SK-N-SH treated with all-trans-retinoic acid at 6 μM for 48 hours (cell line): ENCODE data around the gene E2F8.

ENCODE experiments used
- ATAC-seq: fragments of 200-7000 bp; cut with Tn5 transposase; 3 replicates; pipeline ENCODE4 v1.9.1; 2020; ENCODE audit warnings: mild to moderate bottlenecking, moderate library complexity
- ARNTL ChIP-seq: fragments of 450-650 bp; formaldehyde crosslinking; IDR thresholded peaks from 2 replicates; pipeline ENCODE4 v1.5.0; 2020; ENCODE audit warnings: low read depth, mild to moderate bottlenecking, moderate library complexity, borderline replicate concordance
- CREB5 ChIP-seq: fragments of 250-450 bp; sonication (Bioruptor Pico); IDR thresholded peaks from 2 replicates; pipeline ENCODE4 v1.5.1; 2020; ENCODE audit warnings: low read depth, mild to moderate bottlenecking, moderate library complexity
- CSDC2 ChIP-seq: fragments of 250-450 bp; sonication (Bioruptor Pico); IDR thresholded peaks from 2 replicates; pipeline ENCODE4 v1.5.0; 2020; ENCODE audit warnings: mild to moderate bottlenecking, moderate library complexity
- CSRNP3 ChIP-seq: fragments of 250-450 bp; sonication (Bioruptor Pico); IDR thresholded peaks from 2 replicates; pipeline ENCODE4 v1.5.1; 2021; ENCODE audit warnings: mild to moderate bottlenecking, moderate library complexity
- ESRRG ChIP-seq: fragments of 250-450 bp; sonication (Bioruptor Pico); IDR thresholded peaks from 2 replicates; pipeline ENCODE4 v1.6.1; 2021; ENCODE audit warnings: mild to moderate bottlenecking
- GLIS3 ChIP-seq: fragments of 250-450 bp; sonication (Bioruptor Pico); IDR thresholded peaks from 2 replicates; pipeline ENCODE4 v1.5.0; 2020; ENCODE audit warnings: mild to moderate bottlenecking, moderate library complexity
- ISL1 ChIP-seq: fragments of 250-450 bp; sonication (Bioruptor Pico); IDR thresholded peaks from 2 replicates; pipeline ENCODE4 v2.1.2; 2022; ENCODE audit warnings: mild to moderate bottlenecking, moderate library complexity
- OSR1 ChIP-seq: fragments of 250-450 bp; sonication (Bioruptor Pico); IDR thresholded peaks from 2 replicates; pipeline ENCODE4 v1.8.0; 2022; ENCODE audit warnings: moderate library complexity, mild to moderate bottlenecking, inconsistent platforms
- POU6F1 ChIP-seq: fragments of 250-450 bp; sonication (Bioruptor Pico); IDR thresholded peaks from 2 replicates; pipeline ENCODE4 v1.8.0; 2021; ENCODE audit warnings: low read depth, mild to moderate bottlenecking, moderate library complexity, borderline replicate concordance
- PPARA ChIP-seq: fragments of 250-450 bp; sonication (Bioruptor Pico); IDR thresholded peaks from 2 replicates; pipeline ENCODE4 v1.5.0; 2020; ENCODE audit warnings: mild to moderate bottlenecking, borderline replicate concordance
- RARB ChIP-seq: fragments of 250-450 bp; sonication (Bioruptor Pico); IDR thresholded peaks from 2 replicates; pipeline ENCODE4 v1.8.0; 2021; ENCODE audit warnings: mild to moderate bottlenecking, moderate library complexity
- SNAI2 ChIP-seq: fragments of 250-450 bp; sonication (Bioruptor Pico); IDR thresholded peaks from 2 replicates; pipeline ENCODE4 v1.5.0; 2020; ENCODE audit warnings: mild to moderate bottlenecking, moderate library complexity
- TCF4 ChIP-seq: fragments of 250-450 bp; sonication (Bioruptor Pico); IDR thresholded peaks from 2 replicates; pipeline ENCODE4 v1.8.0; 2021; ENCODE audit warnings: mild to moderate bottlenecking, moderate library complexity, borderline replicate concordance
- TOX ChIP-seq: fragments of 250-450 bp; sonication (Bioruptor Pico); IDR thresholded peaks from 2 replicates; pipeline ENCODE4 v1.8.0; 2021; ENCODE audit warnings: mild to moderate bottlenecking, moderate library complexity, borderline replicate concordance
- TSHZ2 ChIP-seq: fragments of 250-450 bp; sonication (Bioruptor Pico); IDR thresholded peaks from 2 replicates; pipeline ENCODE4 v1.5.0; 2020; ENCODE audit warnings: mild to moderate bottlenecking, moderate library complexity
- ZFP3 ChIP-seq: fragments of 250-450 bp; sonication (Bioruptor Pico); IDR thresholded peaks from 2 replicates; pipeline ENCODE4 v1.5.0; 2020; ENCODE audit warnings: mild to moderate bottlenecking, moderate library complexity
- ZFP30 ChIP-seq: fragments of 450-650 bp; formaldehyde crosslinking; IDR thresholded peaks from 2 replicates; pipeline ENCODE4 v1.5.0; 2022; ENCODE audit warnings: mild to moderate bottlenecking, moderate library complexity
- ZNF565 ChIP-seq: fragments of 450-650 bp; formaldehyde crosslinking; conservative IDR thresholded peaks from 2 replicates; pipeline ENCODE4 v1.5.0; 2020; ENCODE audit warnings: low read depth, mild to moderate bottlenecking, moderate library complexity
- ZNF70 ChIP-seq: fragments of 450-650 bp; formaldehyde crosslinking; IDR thresholded peaks from 2 replicates; pipeline ENCODE4 v1.5.0; 2020; ENCODE audit warnings: mild to moderate bottlenecking, moderate library complexity
- ZNF8 ChIP-seq: fragments of 450-650 bp; formaldehyde crosslinking; IDR thresholded peaks from 2 replicates; pipeline ENCODE4 v1.5.0; 2020; ENCODE audit warnings: mild to moderate bottlenecking, moderate library complexity
- TF ChIP-seq, protein P1 (sequence below): fragments of 250-450 bp; sonication (Bioruptor Pico); IDR thresholded peaks from 2 replicates; pipeline ENCODE4 v1.8.0; 2020; ENCODE audit warnings: mild to moderate bottlenecking, moderate library complexity, borderline replicate concordance

E2F8 gene

GRCh38 chr11:19199771-19200170 is 41.0 kb downstream of the E2F8 start:
- TF ChIP-seq PPARA (CRISPR knock-in tag) (no peak), ZFP3 (CRISPR knock-in tag) (no peak), ISL1 (no peak), CREB5 (no peak)
- ATAC-seq, result peak; percentile 42; the same call in 2 of the 3 replicates

GRCh38 chr11:19199048-19199447 is 41.7 kb downstream of the E2F8 start:
- ATAC-seq, result no peak
- no peak for TF ChIP-seq SNAI2 (CRISPR knock-in tag)
- no peak for TF ChIP-seq CSRNP3 (CRISPR knock-in tag)
- TF ChIP-seq TCF4 (CRISPR knock-in tag), result no peak
- no peak for TF ChIP-seq ZNF565 (CRISPR knock-in tag)
- no peak for TF ChIP-seq ZNF70 (CRISPR knock-in tag)
- no peak for TF ChIP-seq ISL1
- TF ChIP-seq, protein P1, sequence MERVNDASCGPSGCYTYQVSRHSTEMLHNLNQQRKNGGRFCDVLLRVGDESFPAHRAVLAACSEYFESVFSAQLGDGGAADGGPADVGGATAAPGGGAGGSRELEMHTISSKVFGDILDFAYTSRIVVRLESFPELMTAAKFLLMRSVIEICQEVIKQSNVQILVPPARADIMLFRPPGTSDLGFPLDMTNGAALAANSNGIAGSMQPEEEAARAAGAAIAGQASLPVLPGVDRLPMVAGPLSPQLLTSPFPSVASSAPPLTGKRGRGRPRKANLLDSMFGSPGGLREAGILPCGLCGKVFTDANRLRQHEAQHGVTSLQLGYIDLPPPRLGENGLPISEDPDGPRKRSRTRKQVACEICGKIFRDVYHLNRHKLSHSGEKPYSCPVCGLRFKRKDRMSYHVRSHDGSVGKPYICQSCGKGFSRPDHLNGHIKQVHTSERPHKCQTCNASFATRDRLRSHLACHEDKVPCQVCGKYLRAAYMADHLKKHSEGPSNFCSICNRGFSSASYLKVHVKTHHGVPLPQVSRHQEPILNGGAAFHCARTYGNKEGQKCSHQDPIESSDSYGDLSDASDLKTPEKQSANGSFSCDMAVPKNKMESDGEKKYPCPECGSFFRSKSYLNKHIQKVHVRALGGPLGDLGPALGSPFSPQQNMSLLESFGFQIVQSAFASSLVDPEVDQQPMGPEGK (CRISPR knock-in tag), result no peak
- TF ChIP-seq ARNTL (CRISPR knock-in tag), result no peak
- TF ChIP-seq CSDC2 (CRISPR knock-in tag), result no peak
- TF ChIP-seq RARB (CRISPR knock-in tag), result no peak
- TF ChIP-seq ZNF8 (CRISPR knock-in tag), result no peak
- TF ChIP-seq GLIS3 (CRISPR knock-in tag), result no peak
- no peak for TF ChIP-seq ESRRG (CRISPR knock-in tag)
- TF ChIP-seq PPARA (CRISPR knock-in tag), result no peak
- no peak for TF ChIP-seq TSHZ2
- TF ChIP-seq TOX (CRISPR knock-in tag), result no peak
- TF ChIP-seq POU6F1 (CRISPR knock-in tag), result no peak

GRCh38 chr11:19196432-19196831 is 44.3 kb downstream of the E2F8 start:
- no peak for ATAC-seq
- no peak for TF ChIP-seq TSHZ2
- TF ChIP-seq ESRRG (CRISPR knock-in tag), result no peak
- no peak for TF ChIP-seq ISL1
- TF ChIP-seq, protein P1 (CRISPR knock-in tag), result no peak
- TF ChIP-seq ZNF8 (CRISPR knock-in tag), result no peak
- no peak for TF ChIP-seq CSDC2 (CRISPR knock-in tag)
- no peak for TF ChIP-seq OSR1 (CRISPR knock-in tag)
- TF ChIP-seq PPARA (CRISPR knock-in tag), result no peak
- TF ChIP-seq ZNF565 (CRISPR knock-in tag), result no peak
- no peak for TF ChIP-seq RARB (CRISPR knock-in tag)
- no peak for TF ChIP-seq TOX (CRISPR knock-in tag)
- TF ChIP-seq ZFP30 (CRISPR knock-in tag), result no peak
- no peak for TF ChIP-seq POU6F1 (CRISPR knock-in tag)
- no peak for TF ChIP-seq ARNTL (CRISPR knock-in tag)
- no peak for TF ChIP-seq SNAI2 (CRISPR knock-in tag)
